Adrenal gland (tissue), 5 donors: ENCODE measurements around the gene TMCC1.

ENCODE experiments used
- POLR2A ChIP-seq, 2 donors: fragments of 450-650 bp; IDR thresholded peaks; one replicate each; pipeline ENCODE4 v1.6.1; 2017; ENCODE audit warnings: antibody characterized with exemption in 2 of 2, mild to moderate bottlenecking in 2 of 2, moderate library complexity in 1 of 2
- TF ChIP-seq, protein P1 (sequence below), 6 experiments: fragments of 450-650 bp in 4 of 6; fragments of 200-600 bp in 2 of 6; sonication (generic) in 1 of 6; IDR thresholded peaks; 1 replicate in 5 of 6; 2 replicates in 1 of 6; pipeline versions ENCODE4 v1.5.1 to v1.8.0; 2016 to 2021; ENCODE audit warnings: antibody characterized with exemption in 6 of 6, mild to moderate bottlenecking in 2 of 6, moderate library complexity in 1 of 6
- donor health status: DM: no; HTN: no; CAD: no.

DNA sequence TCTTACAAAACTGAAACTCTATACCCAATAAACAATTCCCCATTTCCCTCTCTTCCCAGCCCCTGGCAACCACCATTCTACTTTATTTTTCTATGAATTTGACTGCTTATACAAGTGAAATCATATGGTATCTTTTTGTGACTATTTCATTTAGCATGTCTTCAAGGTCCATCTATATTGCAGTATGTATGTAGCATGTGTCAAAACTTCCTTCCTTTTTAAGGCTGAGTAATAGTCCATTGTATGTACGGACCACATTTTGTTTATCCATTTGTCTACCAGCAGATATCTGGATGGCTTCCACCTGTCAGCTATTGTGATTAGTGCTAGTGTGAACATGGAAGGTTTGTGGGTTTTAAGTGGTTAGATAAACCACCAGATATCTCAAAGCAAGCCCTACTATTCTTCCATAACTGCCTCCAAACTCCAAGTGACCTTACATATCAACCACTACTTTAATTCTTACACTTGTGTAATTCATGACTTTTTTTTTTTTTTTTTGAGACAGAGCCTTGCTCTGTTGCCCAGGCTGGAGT is 134.7 kb downstream of the TMCC1 start:
- TF ChIP-seq, protein P1, sequence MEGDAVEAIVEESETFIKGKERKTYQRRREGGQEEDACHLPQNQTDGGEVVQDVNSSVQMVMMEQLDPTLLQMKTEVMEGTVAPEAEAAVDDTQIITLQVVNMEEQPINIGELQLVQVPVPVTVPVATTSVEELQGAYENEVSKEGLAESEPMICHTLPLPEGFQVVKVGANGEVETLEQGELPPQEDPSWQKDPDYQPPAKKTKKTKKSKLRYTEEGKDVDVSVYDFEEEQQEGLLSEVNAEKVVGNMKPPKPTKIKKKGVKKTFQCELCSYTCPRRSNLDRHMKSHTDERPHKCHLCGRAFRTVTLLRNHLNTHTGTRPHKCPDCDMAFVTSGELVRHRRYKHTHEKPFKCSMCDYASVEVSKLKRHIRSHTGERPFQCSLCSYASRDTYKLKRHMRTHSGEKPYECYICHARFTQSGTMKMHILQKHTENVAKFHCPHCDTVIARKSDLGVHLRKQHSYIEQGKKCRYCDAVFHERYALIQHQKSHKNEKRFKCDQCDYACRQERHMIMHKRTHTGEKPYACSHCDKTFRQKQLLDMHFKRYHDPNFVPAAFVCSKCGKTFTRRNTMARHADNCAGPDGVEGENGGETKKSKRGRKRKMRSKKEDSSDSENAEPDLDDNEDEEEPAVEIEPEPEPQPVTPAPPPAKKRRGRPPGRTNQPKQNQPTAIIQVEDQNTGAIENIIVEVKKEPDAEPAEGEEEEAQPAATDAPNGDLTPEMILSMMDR (IDR thresholded peaks at IDR 0.05), result no peak
- no peak for TF ChIP-seq POLR2A (IDR thresholded peaks at IDR 0.05)
